ENCODE data around the gene LZTR1.

DNA sequence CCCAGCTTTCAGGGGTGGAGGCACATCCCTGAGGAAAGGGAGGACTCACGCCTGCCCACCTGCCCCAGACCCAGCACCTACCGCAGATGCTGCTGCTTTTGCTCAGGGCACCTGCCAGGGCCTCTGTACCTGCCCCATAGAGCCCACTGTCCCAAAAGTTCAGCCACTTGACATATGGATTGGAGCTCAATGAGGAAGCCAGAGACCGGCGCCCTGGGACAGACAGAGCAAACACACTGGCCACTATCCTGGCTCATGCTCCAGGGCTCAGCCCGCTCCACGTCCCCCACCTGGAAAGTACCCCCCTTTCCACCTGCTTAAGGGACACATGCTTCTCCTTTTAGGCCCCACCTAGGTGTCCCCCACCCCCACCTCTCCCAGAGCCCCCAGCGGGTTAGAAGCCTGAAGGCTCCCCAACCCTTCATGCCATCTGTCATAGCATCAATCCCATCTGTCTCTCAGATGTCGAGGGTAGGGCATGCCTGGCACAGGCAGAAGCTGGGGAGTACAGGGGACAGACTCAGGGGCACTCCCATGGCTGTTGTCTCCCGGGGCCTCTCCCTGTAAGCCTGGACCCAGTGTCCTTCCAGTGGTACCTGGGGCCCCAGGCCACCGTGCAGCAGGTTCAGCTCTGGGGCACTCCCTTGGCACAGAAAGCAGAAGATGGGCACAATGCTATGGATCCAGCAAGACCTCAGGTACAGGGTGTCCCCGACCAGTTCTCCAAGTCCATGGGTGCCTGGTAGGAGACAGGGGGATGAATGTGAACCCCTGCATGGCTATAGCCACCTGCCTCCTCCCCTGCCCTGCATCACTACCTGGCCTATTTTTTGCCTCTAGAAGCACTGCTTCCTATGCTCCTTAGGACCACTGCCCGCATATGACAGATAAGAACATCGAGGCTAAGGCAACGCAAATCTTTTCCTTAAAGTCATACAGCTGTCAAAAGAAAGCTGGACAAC lies 30.6 kb downstream of the LZTR1 start:
- TF ChIP-seq EZH2phosphoT487 (IDR thresholded peaks at IDR 0.05; ENCODE audit: low read depth) = no peak
- TF ChIP-seq, protein P1, sequence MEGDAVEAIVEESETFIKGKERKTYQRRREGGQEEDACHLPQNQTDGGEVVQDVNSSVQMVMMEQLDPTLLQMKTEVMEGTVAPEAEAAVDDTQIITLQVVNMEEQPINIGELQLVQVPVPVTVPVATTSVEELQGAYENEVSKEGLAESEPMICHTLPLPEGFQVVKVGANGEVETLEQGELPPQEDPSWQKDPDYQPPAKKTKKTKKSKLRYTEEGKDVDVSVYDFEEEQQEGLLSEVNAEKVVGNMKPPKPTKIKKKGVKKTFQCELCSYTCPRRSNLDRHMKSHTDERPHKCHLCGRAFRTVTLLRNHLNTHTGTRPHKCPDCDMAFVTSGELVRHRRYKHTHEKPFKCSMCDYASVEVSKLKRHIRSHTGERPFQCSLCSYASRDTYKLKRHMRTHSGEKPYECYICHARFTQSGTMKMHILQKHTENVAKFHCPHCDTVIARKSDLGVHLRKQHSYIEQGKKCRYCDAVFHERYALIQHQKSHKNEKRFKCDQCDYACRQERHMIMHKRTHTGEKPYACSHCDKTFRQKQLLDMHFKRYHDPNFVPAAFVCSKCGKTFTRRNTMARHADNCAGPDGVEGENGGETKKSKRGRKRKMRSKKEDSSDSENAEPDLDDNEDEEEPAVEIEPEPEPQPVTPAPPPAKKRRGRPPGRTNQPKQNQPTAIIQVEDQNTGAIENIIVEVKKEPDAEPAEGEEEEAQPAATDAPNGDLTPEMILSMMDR (IDR thresholded peaks at IDR 0.05; ENCODE audit: low read depth, low read length) = no peak
